Measurements from ENCODE around the gene REXO1.

The REXO1 gene

GRCh38 chr19:1826557-1827521 lies 21.4 kb downstream of the REXO1 start:
- peak; percentile 25 for DNase-seq

- peak; percentile 43 for DNase-seq
Measured at GRCh38 chr19:1825909-1826556, 22.2 kb downstream of the REXO1 start.

GRCh38 chr19:1824252-1824622 lies 24.0 kb downstream of the REXO1 start:
- DNase-seq: no peak

DNA sequence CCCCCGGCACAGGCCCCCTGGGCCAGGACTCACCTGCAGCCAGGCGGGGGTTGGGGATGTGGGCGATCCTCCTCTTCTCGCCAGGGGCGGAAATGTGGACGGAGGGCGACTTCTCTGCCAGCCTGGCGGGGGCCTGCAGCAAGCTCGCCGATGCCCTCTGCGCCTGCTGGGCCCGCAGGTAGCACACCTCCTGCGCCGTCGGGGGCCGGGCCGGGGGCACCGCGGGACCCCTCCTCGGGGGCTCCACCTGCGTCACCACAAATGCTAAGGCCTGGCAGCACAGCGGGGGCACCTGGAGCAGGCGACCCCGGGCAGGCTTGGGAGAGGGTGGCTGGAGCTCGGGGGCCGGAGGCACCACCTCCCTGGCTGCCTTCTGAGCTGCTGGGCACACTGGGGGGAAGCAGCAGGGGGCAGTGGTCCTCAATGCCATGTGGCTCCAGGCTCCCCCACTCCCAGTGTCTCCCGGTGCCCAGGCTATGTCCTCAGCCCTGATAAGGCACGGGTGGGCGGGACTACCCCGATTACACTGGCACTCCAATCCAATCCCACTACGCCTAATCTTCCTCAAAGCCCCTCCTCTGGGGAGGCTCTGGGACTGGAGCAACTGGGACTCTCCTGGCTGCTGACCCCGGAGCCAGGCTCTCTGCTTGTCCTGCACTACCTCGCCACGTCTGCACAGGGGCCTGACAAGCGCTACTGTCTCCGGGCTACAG lies 24.6 kb downstream of the REXO1 start:
- DNase-seq: no peak

DNA sequence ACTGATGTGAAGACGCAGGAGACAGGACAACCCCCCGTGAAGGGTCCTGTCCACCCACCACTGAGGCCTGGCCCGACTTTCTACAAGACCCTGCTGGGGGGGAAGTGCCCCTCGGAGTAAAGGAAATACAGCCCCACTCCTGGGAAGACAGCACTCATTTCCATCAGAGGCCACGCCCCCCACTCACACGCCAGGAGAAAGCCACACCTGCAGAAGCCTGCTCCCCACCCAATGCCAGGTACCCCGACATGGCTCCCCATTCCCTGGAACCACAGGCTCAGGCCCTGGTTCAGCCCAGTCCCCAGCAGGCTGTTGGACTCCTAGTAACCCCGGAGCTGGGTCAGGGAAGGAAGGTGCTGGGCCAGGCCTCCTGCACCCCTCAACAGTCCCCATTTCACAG lies 25.3 kb downstream of the REXO1 start:
- DNase-seq: no peak

DNA sequence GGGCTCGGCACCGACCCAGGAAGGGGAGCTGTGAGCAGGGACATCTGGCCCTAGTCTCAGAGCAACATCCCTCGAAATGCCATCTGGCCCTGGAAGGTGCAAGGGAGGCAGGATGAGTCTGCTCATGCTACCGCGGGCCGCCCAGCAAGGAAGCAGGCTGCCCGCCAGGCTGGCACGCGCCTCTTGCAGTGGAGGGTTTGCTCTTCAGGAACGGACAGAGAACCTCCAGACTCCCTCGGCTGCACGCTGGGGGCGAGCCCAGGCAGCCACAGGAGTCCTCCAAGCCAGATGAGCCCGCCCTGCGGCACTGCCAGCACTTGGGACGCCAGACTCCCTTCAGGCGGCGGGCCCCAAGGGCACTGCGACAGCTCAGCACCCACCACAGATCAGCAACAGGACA lies 26.1 kb downstream of the REXO1 start:
- no peak for DNase-seq

- no peak for DNase-seq
Measured at GRCh38 chr19:1819341-1820255, 28.7 kb downstream of the REXO1 start.

GRCh38 chr19:1818549-1819195 lies 29.6 kb downstream of the REXO1 start:
- no peak for DNase-seq

- no peak for DNase-seq
Measured at GRCh38 chr19:1817553-1818179, 30.6 kb downstream of the REXO1 start.

DNA sequence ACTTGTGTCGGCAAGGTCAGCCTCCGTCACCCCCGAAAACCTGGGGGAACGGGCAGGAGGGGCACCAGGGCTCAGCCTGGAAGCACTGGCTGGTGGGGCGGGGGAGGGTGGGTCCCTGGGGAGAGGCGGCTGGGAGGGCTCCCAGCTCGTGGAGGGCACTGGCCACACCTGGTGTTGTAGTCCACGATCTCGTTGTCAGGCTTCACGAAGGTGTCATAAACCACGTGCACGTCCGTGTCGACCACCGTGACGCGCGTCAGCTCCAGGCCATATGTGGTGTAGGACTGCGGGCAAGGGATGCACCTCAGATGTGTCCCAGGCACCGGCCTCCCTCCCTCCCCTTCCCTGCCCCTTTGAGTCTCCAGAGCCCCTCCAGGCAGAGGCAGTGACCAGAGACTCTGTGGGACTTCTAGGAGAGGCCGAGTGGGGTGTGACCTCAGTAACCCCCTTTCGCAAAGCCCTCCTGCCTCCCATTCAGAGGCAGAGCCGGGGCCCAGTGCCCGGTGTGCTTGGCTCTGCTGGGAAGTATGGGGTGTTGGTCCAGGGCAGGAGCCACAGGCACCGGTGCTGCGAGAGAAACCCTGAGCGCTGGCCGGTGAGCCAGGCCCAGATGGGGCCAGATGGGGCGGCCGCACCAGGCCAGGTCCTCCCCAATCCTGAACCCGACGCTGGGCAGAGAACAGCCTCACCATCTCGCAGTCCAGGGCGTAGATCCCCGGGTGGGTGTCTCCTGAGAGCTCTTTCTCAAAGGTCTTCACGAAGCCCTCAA lies 31.6 kb downstream of the REXO1 start:
- no peak for DNase-seq

GRCh38 chr19:1815605-1816529 lies 32.4 kb downstream of the REXO1 start:
- DNase-seq: no peak

DNA sequence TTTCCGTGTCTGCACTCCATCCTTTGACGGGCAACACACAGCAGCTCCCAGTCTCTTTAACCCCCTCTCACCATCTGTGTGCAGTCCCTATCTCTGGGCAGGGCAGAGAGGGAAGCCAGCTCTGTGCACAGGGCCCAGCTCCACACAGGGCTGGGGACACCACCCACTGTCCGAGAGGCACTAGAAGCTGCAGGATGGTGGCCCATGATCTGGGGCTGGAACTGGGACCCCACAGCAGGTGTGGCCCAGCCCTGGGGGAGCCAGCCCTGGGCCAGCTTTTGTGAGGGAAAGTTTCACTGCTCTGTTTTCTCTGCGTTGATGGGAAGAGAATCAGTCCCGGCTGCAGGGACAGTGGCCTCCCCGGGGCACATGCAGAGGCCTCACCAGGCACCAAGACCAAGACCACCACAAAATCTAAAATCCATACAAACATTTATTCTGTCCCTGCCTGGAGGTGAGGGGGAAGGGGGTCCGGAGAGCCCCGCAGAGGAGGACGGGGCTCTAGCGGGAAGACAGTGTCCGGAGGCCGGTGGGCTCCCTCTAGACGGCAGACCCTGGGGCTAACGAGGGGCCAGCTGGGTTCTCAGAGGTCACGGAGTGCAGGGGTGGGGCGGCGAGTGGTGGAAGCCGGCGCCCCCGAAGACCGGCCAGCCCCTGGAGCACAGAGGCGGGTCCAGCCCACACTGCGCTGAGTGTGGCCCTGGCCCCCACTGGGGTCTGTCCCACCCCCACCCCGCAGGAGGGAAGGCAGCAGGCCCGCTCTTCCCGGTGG lies 33.3 kb downstream of the REXO1 start:
- no peak for DNase-seq

- no peak for DNase-seq
Measured at GRCh38 chr19:1814391-1814790, 33.9 kb downstream of the REXO1 start.

DNA sequence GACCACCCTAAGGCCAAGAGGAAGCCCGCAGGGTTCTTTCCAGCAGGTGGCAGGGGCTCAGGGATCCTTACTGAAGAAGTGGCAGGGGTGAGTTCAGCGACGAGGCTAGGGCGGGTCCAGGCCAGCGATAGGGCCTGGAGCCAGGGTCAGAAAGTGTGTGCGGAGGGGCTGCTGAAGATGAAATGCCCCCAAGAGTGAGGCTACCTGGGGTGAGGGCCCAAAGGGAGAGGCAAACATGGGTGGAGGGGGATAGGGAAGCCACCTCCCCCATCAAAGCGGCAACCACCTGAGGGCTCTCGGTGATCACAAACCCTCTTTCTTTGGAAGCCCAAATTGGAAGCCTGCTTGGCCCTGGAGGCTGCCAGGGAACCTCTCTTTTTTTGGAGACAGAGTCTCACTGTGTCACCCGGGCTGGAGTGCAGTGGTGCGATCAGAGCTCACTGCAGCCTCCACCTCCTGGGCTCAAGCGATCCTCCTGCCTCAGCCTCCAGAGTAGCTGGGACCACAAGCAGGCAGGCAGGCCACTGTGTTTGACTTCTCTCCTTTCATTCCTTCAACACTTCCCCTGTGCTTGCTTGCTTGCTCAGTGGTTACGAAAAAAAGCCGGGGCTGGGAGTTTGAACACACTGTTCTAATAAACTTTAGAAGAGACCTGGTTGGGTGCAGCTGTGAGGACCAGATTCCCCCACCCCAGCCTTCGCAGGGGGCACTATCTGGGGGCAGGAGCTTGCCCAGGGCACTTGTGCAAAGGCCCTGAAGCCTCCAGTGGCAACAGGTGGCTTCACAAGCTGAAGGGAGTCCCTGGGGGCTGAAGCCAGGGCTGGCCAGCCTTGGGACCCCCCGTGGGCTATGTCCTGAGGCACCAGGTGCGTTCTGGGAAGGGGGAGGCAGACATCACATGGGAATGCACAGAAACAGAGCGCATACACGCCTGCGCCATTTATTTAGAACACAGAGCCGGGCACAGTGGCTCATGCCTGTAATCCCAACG lies 34.8 kb downstream of the REXO1 start:
- DNase-seq: no peak

- peak; percentile 97 for DNase-seq
Measured at GRCh38 chr19:1812426-1813191, 35.7 kb downstream of the REXO1 start.

DNA sequence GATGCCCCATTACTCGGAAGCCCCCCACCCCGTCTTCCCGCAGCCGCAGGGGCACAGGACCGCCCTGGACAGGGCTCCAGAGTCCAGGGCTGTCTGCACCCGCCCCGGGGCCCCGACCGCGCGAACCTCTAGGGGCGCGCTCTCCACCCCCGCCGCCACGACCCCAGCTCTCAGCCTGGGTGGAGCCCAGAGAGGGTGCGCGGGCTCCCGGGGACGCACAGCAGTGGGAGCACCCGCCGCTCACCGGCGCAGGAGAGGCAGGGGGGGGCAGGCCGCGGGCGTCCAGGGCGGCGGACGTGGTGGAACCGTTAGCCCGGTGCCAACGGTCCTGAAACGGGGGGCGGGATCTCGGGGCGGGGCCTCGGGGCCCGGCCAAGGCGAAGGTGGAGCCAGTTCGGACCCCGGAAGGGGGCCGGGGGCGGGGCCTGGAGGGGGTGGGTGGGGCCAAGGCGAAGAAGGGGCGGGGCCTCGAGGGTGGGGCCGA lies 36.3 kb downstream of the REXO1 start, which contains the start of gene ATP8B3:
Gene ATP8B3 (minus strand): TSS at position 335 of the 484 bp plus-strand sequence. CDS start 540 bp downstream, outside the sequence.
- no peak for DNase-seq
